ENCODE data around the gene DNAJB8.

DNAJB8 gene

DNA sequence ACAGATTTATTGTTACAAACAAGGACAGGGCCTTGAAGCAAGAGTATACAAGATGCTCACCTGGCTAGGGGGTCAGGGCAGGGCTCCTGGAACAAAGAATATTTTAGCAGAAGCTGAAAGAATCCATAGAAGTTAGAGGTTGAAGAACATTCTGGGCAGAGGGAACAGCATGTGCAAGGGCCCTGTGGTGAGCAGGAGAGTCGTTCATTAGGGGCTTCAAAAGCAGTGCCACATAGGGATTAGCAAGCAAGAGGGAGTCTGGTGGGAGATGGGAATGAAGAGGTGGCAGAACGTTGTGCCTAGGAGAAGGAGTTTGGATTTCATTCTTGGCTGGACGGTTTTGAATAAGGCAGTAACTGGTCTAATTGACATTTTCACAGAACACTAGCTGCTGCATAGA is 22.9 kb downstream of the DNAJB8 start:
- DNase-seq (ENCODE audit: low read depth), result no peak

DNA sequence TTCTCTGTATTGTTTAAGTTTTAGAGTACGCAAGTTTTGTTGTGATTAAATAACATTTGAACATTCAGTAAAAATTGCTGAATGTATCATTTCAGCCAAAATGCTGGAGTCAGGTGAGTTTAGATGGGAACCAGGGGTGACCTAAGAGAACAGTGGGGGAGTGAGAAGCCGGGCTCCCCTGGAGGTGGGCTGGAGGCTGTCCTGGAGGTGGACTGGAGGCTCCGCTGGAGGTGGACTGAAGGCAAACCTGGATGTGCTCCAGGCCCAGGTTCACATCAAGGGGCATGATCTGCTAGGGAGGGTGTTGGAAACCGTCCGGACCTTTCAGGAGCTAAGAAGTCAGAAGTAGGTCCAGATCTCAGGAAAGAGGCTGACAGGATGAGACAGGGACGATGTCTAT is 23.7 kb downstream of the DNAJB8 start:
- no peak for DNase-seq (ENCODE audit: low read depth)

DNA sequence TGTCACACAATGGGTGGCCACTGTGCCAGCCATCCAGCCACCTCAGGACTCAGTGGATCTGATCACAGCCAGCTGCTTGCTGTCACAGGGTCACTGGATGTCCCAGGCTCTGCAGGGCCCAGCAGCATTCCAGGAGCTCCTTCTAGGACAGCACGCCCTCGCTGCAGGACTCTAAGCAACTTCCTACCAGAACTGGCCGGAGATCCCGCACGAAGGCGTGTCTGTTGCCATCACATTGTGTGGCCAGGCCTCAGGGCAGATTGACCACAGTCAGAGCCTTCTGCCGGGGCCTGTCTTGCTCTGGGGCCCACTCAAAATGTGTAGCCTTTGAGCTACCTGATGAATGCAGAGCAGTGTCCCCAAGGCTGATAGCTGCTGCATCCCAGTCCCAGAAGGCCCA is 24.6 kb downstream of the DNAJB8 start:
- DNase-seq (ENCODE audit: low read depth), result no peak

DNA sequence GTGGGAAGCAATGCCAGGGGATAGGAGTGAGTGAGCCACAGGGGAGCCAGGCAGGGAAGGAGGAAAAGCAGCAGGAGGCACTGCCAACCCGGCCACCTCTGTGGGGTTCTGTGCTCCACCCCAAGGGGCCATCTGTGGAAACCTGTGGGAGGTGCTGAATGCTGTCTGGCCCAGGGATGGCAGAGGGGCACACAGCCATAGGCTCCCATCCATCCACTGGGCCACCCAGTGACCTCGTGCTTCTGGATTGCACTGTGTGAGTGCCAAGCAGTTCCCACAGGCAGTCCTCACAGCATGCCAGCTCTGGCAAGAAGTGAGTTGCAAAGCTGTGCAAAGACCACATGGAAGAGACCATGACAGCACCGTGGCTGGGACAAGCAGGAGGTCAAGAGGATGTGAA is 27.5 kb downstream of the DNAJB8 start:
- DNase-seq (ENCODE audit: low read depth), result no peak

DNA sequence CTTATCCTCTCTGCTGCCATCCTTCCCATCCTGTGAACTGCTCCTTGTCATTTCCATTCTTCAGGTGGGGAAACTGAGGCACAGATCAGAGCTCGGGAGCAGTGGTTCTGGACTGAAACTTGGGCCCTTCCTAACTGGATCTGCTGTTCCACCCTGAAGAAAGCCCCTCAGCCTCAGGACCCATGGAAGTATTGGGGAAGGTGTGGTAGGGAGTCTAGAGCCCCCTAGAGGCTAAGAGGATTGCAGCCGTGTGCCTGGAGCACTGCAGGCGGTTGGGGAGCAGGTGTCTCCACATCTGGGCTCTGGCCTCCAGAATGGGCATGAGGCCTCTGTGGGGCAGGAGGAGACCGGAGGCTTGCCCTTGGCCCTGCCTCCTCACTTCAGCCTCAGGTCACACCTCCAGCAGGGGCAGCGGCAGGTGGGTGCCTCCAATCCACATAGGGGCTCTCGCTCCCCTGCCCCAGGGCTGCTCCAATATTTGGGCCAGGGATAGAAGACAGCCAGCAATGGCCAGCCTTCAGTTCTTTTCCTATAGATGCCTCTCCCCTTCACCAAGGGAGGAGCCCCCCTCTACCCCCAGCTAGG is 28.1 kb downstream of the DNAJB8 start:
- no peak for DNase-seq (ENCODE audit: low read depth)

GRCh38 chr3:128436214-128436613 is 30.5 kb downstream of the DNAJB8 start:
- DNase-seq (ENCODE audit: low read depth), result no peak

GRCh38 chr3:128435561-128435960 is 31.1 kb downstream of the DNAJB8 start:
- no peak for DNase-seq (ENCODE audit: low read depth)

DNA sequence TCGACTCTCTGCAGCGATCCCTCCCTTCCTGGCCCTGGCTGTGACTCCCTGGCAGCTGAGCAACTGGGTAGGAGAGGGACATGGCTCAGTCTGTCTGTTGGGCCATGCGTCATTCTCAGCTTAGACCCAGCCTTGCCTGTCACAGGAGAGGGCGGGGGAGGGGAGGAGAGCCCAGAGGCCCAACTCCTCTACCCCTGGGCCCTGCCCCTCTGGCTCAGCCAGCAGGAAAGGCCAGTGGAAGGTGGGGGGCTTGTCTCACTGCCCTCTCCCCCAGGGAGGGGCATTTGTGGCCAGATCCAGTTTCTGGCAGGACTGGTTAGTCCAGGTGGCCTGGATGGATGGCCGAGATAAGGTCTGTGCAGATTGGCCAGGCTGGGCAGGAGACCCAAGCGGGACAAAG is 31.6 kb downstream of the DNAJB8 start:
- DNase-seq (ENCODE audit: low read depth), result no peak

DNA sequence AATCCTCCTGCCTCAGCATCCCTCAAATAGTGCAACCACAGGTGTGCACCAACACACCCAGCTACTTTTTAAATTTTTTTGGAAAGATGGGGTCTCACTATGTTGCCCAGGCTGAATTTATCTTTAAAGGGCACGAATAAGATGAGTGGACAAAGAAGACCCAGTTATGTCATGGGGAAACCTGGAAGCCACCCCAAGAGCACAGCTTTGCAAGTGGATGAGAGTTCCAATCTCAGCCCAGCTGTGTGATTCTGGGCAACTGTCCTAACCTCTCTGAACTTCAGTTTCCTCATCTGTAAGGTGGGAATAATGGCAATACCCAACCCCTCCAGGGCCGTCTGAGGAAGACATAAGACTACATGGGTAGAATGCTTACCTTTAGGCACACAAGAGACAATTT is 32.2 kb downstream of the DNAJB8 start:
- DNase-seq (ENCODE audit: low read depth), result no peak

- no peak for DNase-seq (ENCODE audit: low read depth)
These were observed 32.9 kb downstream of the DNAJB8 start for GRCh38 chr3:128433837-128434165.

- no peak for DNase-seq (ENCODE audit: low read depth)
These were observed 33.5 kb downstream of the DNAJB8 start for GRCh38 chr3:128432971-128433836.

DNA sequence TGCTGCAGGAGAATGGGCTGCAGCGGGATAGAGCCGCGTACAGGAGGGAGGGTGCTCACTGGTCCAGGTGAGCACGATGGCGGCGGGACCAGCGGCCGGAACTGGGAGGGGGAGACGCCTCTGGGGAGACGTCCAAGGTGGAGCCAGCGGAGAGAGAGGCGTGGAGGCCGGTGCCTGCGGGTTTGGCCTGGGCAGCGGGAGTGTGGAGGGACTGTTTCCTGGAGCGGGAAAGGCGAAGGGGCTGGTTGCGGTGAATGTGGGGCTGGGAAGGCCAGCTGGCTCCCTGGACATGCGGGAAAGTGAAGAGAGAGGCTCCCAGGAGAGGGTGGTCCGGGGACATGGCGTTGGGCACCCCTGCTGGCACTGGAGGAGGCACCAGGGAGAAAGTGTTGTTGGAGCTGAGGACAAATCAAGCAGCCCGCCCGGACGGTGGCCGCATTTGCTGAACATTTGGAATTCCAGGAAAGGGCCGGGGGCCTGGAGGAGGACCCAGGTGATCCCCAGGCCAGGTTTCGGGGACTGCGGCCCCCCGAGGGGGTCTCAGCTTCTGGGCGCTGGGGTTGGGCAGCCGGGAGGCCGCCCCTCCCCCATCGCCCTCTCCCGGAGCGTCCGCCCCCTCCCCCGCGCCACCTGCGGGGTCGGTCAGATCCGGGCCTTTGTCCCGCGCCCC is 34.3 kb downstream of the DNAJB8 start:
- DNase-seq (ENCODE audit: low read depth), result no peak

GRCh38 chr3:128431803-128432300 is 34.8 kb downstream of the DNAJB8 start:
- DNase-seq (ENCODE audit: low read depth), result no peak

DNA sequence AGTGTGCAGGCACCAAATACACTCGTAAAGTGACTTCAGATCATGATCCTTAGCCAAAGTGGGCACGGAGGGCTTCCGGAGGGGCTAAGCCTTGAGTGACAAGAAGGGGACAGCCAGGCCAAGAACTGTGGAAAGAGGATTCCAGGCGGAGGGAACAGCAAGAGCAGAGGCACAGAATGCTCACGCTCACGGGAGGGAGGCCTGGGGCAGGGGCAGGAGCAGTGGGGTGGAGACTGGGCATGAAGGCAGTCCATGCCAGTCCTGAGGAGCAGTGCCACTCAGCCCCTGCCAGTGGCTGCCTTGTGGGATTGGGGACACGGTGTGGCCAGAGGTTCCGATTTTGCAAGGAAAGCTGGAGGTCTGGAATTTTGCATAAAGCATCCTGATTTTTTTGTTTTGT is 36.0 kb downstream of the DNAJB8 start:
- no peak for DNase-seq (ENCODE audit: low read depth)

DNA sequence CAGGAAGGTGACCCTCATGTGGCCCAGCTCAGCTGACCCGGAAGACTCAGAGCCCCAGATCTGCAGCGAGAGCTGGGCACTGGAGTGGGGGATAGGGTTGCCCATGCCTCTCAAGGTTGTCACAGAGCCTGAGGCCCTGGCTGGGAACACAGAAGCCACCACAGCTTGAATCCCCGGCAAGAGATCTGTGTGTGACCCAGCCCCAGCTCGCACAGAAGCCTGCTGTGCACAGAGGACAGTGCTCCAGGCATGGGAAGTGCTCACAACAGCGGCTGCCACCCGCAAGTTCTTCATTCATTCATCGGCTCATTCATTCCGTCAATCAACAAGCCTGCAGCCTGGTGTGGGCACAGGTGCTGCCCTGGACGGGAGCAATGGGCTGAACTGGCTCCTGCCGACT is 36.4 kb downstream of the DNAJB8 start:
- DNase-seq (ENCODE audit: low read depth), result no peak

DNA sequence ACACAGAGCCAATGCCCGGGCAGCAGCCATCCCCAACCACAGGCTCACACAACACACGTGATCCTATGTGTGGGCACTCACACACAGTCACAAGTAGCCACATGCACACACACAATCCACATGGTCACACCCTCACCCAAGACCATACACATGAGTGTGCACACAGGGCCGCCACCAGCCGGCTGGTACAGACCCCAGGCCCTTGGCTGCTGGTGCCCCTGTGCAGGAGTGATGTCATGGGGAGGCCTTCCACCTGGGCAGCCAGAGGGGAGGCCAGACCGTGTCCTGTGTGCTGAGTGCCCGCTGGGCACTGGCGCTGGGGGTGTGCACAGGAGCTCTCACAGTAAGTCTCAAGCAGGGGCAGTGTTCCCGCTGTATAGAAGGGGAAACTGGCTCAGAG is 36.9 kb downstream of the DNAJB8 start:
- no peak for DNase-seq (ENCODE audit: low read depth)

DNA sequence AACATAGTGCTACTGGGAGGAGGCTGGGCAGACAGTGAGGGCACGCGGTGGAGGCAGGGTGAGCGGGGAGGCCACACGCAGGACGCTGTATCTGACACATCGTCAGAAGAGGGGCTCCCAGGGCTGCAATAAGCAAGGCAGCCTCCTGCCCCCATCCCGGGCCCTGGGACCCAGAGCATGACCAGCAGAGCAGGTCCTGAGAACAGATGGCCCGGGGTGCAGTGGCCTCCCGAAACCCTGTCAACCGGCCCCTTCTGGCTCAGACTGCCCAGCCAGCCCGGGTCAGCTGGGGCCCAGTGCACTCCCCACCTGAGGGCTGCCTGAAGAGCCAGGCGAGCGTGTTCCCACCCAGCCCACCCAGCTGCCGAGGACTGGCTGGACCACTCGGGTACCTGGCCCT is 37.4 kb downstream of the DNAJB8 start:
- DNase-seq (ENCODE audit: low read depth), result no peak

DNA sequence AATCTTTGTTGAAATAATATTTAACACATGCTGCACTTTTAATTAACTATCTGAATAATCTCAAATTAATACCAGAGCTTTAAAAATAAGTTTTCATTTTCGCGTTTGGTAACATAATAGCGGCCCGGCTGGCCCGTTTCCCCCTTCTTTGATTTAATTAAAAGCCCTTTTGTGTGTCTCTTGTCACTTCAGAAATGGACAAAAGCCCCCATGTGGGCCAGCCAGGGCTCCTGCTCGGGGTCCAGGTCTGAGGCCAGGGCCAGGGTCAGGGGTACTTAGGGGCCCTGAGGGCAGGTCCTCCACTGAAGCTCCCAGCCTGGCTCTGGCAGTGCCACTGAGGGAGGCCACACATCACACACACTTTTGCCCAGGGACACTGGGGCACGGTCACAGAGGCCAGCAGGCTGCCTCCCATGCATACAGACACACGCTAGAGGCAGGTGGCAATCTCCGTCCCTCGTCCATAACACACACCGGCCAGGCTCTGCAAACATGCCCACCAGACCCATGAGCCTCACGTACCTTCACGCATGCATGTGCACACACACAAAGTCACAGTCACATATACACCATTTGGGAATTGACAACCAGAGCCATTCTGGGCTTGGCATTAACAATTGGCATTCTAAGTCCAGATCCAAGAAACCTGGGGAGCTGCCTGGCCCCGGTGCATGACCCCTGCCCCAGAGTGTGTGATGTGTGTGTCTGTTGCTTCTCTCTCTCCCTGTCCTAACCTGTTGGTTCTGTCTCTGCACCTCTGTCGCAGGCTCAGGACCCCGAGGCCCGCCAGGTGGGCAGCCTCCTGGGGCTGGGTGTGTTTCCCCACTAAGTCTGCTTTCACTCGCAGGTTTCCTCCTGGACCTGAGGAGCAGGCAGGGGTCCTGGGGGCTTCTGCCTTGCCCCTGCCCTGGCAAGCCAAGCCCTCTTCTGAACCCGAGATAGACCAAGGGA is 38.5 kb downstream of the DNAJB8 start:
- DNase-seq (ENCODE audit: low read depth), result no peak

GRCh38 chr3:128427175-128427857 is 39.4 kb downstream of the DNAJB8 start:
- DNase-seq (ENCODE audit: low read depth), result no peak

DNA sequence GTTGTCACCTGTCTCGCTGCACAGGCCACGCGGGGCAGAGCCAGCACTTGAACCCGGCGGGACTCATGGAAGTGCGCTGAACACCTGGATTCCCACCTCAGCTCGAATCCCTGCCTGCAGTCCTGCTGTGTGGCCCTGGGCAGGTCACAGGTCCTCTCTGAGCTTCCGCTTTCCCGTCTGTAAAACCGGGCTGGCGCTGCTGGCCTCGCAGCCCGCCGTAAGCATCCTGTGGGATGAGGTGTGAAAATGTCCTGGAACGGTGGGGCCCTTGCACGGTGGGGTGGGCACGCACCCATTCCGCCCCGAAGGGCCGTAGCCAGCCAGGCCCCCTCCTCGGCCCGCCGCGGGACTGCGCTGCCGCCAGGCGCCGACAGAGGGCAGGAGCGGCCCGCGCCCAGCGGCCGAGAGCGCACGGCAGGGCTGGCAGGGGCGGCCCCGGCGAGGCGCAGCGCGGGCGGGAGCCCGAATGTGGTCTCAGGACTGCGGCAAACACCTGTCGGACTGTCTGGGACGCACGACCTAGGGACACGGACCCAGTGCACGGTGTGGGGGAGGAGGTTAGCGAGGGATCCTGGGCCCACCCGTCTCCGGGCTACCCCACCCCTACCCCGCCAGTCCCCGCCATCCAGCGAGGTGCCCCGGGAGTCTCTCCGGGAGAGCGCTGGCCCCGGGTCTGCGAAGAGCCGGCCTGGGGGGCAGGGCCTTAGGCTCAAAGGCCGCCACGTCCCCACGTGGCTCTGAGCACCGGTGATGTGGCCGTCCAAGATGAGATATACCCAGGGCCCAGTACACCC is 40.4 kb downstream of the DNAJB8 start:
- DNase-seq (ENCODE audit: low read depth), result no peak

DNA sequence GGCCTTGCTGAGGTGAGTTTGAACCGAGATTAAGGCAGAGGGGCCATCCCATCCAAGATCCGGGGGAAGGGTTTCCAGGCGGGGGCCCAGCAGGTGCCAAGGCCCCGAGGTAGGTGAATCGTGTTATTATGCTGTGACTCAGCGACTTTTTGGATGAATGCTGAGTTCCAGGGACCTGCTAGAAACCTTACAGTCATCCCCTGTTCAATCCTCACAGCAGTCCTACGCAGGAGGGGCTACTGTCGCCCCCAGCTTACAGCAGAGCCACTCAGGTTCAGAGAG is 40.9 kb downstream of the DNAJB8 start:
- DNase-seq (ENCODE audit: low read depth), result no peak

Measured in iris pigment epithelial cell (primary cell).